BE2C (cell line): ENCODE results near the gene TMC4.

ENCODE experiments used
- DNase-seq: peaks from one replicate; pipeline ENCODE4 v3.0.0-alpha.2; 2020
- H3K27me3 ChIP-seq: fragments of 250-450 bp; sonication (Bioruptor Pico); 2 replicates; pipeline ENCODE4 v1.5.1; 2020; ENCODE audit warnings: mild to moderate bottlenecking
- H3K36me3 ChIP-seq: fragments of 250-450 bp; sonication (Bioruptor Pico); 2 replicates; pipeline ENCODE4 v1.5.1; 2020; ENCODE audit warnings: mild to moderate bottlenecking
- H3K4me1 ChIP-seq: fragments of 250-450 bp; sonication (Bioruptor Pico); 2 replicates; pipeline ENCODE4 v1.5.1; 2020
- H3K4me3 ChIP-seq: 2 replicates; pipeline ENCODE4 v1.5.1; 2011; ENCODE audit warnings: low read depth, low read length
- H3K9me3 ChIP-seq: fragments of 250-450 bp; sonication (Bioruptor Pico); 2 replicates; pipeline ENCODE4 v1.5.1; 2020
- CTCF ChIP-seq: IDR thresholded peaks from 2 replicates; pipeline ENCODE4 v1.5.1; 2012; ENCODE audit warnings: mild to moderate bottlenecking, low read depth, low read length

The TMC4 gene

GRCh38 chr19:54128441-54128725 is 44.6 kb downstream of the TMC4 start:
- H3K36me3 ChIP-seq: peaks cover 61% of the 10 kb centered on the region
- DNase-seq: no peak

GRCh38 chr19:54127688-54128440 is 45.1 kb downstream of the TMC4 start:
- Histone ChIP-seq H3K36me3 (peaks cover 66% of the 10 kb centered on the region), H3K4me1 (no peaks in the 10 kb centered on the region)
- TF ChIP-seq CTCF: no peak

More at GRCh38 chr19:54128441-54128725, 44.6 kb downstream of the TMC4 start:
- Histone ChIP-seq H3K9me3 (no peaks in the 10 kb centered on the region), H3K4me1 (no peaks in the 10 kb centered on the region), H3K27me3 (no peaks in the 10 kb centered on the region), H3K4me3 (no peak overlapping the region)
- TF ChIP-seq CTCF: no peak

GRCh38 chr19:54125713-54126112 is 47.2 kb downstream of the TMC4 start:
- no peak for TF ChIP-seq CTCF
- Histone ChIP-seq H3K4me1 (no peaks in the 10 kb centered on the region), H3K9me3 (no peaks in the 10 kb centered on the region), H3K27me3 (no peaks in the 10 kb centered on the region), H3K36me3 (peaks cover 67% of the 10 kb centered on the region), H3K4me3 (no peak overlapping the region)
- DNase-seq: no peak

More at GRCh38 chr19:54127688-54128440, 45.1 kb downstream of the TMC4 start:
- Histone ChIP-seq H3K27me3 (no peaks in the 10 kb centered on the region), H3K4me3 (no peak overlapping the region), H3K9me3 (no peaks in the 10 kb centered on the region)
- DNase-seq: no peak

- no peak for TF ChIP-seq CTCF
- Histone ChIP-seq H3K4me1 (no peaks in the 10 kb centered on the region), H3K4me3 (no peak overlapping the region), H3K27me3 (no peaks in the 10 kb centered on the region), H3K36me3 (peaks cover 77% of the 10 kb centered on the region), H3K9me3 (no peaks in the 10 kb centered on the region)
- no peak for DNase-seq
Observed at GRCh38 chr19:54124393-54124792, 48.6 kb downstream of the TMC4 start.

GRCh38 chr19:54123682-54124081 is 49.3 kb downstream of the TMC4 start:
- Histone ChIP-seq H3K9me3 (no peaks in the 10 kb centered on the region), H3K36me3 (peaks cover 72% of the 10 kb centered on the region), H3K27me3 (no peaks in the 10 kb centered on the region), H3K4me3 (no peak overlapping the region), H3K4me1 (no peaks in the 10 kb centered on the region)
- DNase-seq: no peak
- TF ChIP-seq CTCF: no peak

GRCh38 chr19:54121259-54121658 is 51.7 kb downstream of the TMC4 start:
- no peak overlapping the region for H3K4me3 ChIP-seq
- TF ChIP-seq CTCF: no peak
- no peaks in the 10 kb centered on the region for H3K9me3 ChIP-seq
- H3K27me3 ChIP-seq: no peaks in the 10 kb centered on the region
- no peak for DNase-seq
- no peaks in the 10 kb centered on the region for H3K4me1 ChIP-seq
- H3K36me3 ChIP-seq: peaks cover 54% of the 10 kb centered on the region
